ENCODE results near the gene DCTD.

DCTD gene

GRCh38 chr4:182859730-182860129, 57.5 kb downstream of the DCTD start:
- Histone ChIP-seq H3K79me2 (ENCODE audit: insufficient read depth, low read depth) (no peaks in the 10 kb centered on the region), H3K4me3 (IDR thresholded peaks at IDR 0.05; ENCODE audit: insufficient read depth, low read depth, low read length) (no peak overlapping the region), H4K20me1 (ENCODE audit: insufficient read depth) (no peaks in the 10 kb centered on the region), H3K27me3 (ENCODE audit: insufficient read depth, low read depth) (no peaks in the 10 kb centered on the region), H3K4me2 (no peak overlapping the region), H3K36me3 (ENCODE audit: insufficient read depth) (no peaks in the 10 kb centered on the region), H2AFZ (ENCODE audit: low read depth) (no peak overlapping the region), H3K27ac (no peak overlapping the region), H3K9ac (no peak overlapping the region), H3K4me1 (ENCODE audit: low read depth, poor library complexity, severe bottlenecking) (no peaks in the 10 kb centered on the region)
- no peak for TF ChIP-seq CTCF (conservative IDR thresholded peaks at IDR 0.05; ENCODE audit: low read depth, low read length)

GRCh38 chr4:182858711-182859110, 58.5 kb downstream of the DCTD start:
- H4K20me1 ChIP-seq (ENCODE audit: insufficient read depth): no peaks in the 10 kb centered on the region

GRCh38 chr4:182856862-182857261, 60.3 kb downstream of the DCTD start:
- no peaks in the 10 kb centered on the region for H4K20me1 ChIP-seq (ENCODE audit: insufficient read depth)
- no peak overlapping the region for H3K4me2 ChIP-seq
- no peaks in the 10 kb centered on the region for H3K27me3 ChIP-seq (ENCODE audit: insufficient read depth, low read depth)
- H3K79me2 ChIP-seq (ENCODE audit: insufficient read depth, low read depth): no peaks in the 10 kb centered on the region
- no peak overlapping the region for H3K9ac ChIP-seq
- H3K36me3 ChIP-seq (ENCODE audit: insufficient read depth): no peaks in the 10 kb centered on the region
- no peaks in the 10 kb centered on the region for H3K4me1 ChIP-seq (ENCODE audit: low read depth, poor library complexity, severe bottlenecking)
- no peak for TF ChIP-seq CTCF (conservative IDR thresholded peaks at IDR 0.05; ENCODE audit: low read depth, low read length)
- no peak overlapping the region for H3K4me3 ChIP-seq (IDR thresholded peaks at IDR 0.05; ENCODE audit: insufficient read depth, low read depth, low read length)
- no peak overlapping the region for H3K27ac ChIP-seq
- H2AFZ ChIP-seq (ENCODE audit: low read depth): no peak overlapping the region

More at GRCh38 chr4:182858711-182859110, 58.5 kb downstream of the DCTD start:
- Histone ChIP-seq H3K4me2 (no peak overlapping the region), H2AFZ (ENCODE audit: low read depth) (no peak overlapping the region), H3K79me2 (ENCODE audit: insufficient read depth, low read depth) (no peaks in the 10 kb centered on the region), H3K36me3 (ENCODE audit: insufficient read depth) (no peaks in the 10 kb centered on the region), H3K9ac (no peak overlapping the region), H3K27me3 (ENCODE audit: insufficient read depth, low read depth) (no peaks in the 10 kb centered on the region), H3K27ac (no peak overlapping the region), H3K4me3 (IDR thresholded peaks at IDR 0.05; ENCODE audit: insufficient read depth, low read depth, low read length) (no peak overlapping the region), H3K4me1 (ENCODE audit: low read depth, poor library complexity, severe bottlenecking) (no peaks in the 10 kb centered on the region)
- TF ChIP-seq CTCF (conservative IDR thresholded peaks at IDR 0.05; ENCODE audit: low read depth, low read length): no peak

GRCh38 chr4:182855877-182856276, 61.3 kb downstream of the DCTD start:
- Histone ChIP-seq H3K27me3 (ENCODE audit: insufficient read depth, low read depth) (no peaks in the 10 kb centered on the region), H3K9ac (no peak overlapping the region), H3K27ac (no peak overlapping the region), H3K4me3 (IDR thresholded peaks at IDR 0.05; ENCODE audit: insufficient read depth, low read depth, low read length) (no peak overlapping the region), H3K79me2 (ENCODE audit: insufficient read depth, low read depth) (no peaks in the 10 kb centered on the region), H3K4me1 (ENCODE audit: low read depth, poor library complexity, severe bottlenecking) (no peaks in the 10 kb centered on the region), H4K20me1 (ENCODE audit: insufficient read depth) (no peaks in the 10 kb centered on the region), H3K36me3 (ENCODE audit: insufficient read depth) (no peaks in the 10 kb centered on the region), H2AFZ (ENCODE audit: low read depth) (no peak overlapping the region), H3K4me2 (no peak overlapping the region)
- TF ChIP-seq CTCF (conservative IDR thresholded peaks at IDR 0.05; ENCODE audit: low read depth, low read length): no peak
